HUES64 (cell line): Measurements from ENCODE around the gene HNRNPA1.
"Not testable (repeated sequence)": the region's sequence is repeated elsewhere in the genome, so short reads cannot be mapped to it uniquely, and the experiment has no call there.

Source experiments
- H3K27ac ChIP-seq: 2 replicates; pipeline ENCODE4 v1.7.0; 2013; ENCODE audit warnings: low read depth, low read length, inconsistent platforms
- H3K27me3 ChIP-seq: 2 replicates; pipeline ENCODE4 v1.6.1; 2013; ENCODE audit warnings: mild to moderate bottlenecking, low read length; ENCODE audit not compliant: insufficient read depth
- H3K36me3 ChIP-seq: 2 replicates; pipeline ENCODE4 v1.6.1; 2013; ENCODE audit warnings: mild to moderate bottlenecking, low read length; ENCODE audit not compliant: insufficient read depth
- H3K4me1 ChIP-seq: 2 replicates; pipeline ENCODE4 v1.6.1; 2013; ENCODE audit warnings: mild to moderate bottlenecking, low read length, moderate library complexity; ENCODE audit not compliant: insufficient read depth
- H3K4me3 ChIP-seq: 2 replicates; pipeline ENCODE4 v1.5.1; 2013; ENCODE audit warnings: mild to moderate bottlenecking, low read length, moderate library complexity
- H3K9ac ChIP-seq: 2 replicates; pipeline ENCODE4 v1.6.1; 2013; ENCODE audit warnings: mild to moderate bottlenecking, low read depth, low read length
- H3K9me3 ChIP-seq: 2 replicates; pipeline ENCODE4 v1.6.1; 2013; ENCODE audit warnings: low read depth, low read length; ENCODE audit not compliant: insufficient read depth
- WGBS: fragments of 150-250, 120-280 bp; methylation state at CpG from one replicate; pipeline ENCODE4 v1.1.7; 2013; ENCODE audit warnings: missing lambda C conversion rate; 5-methylcytosine and 5-hydroxymethylcytosine counted together

The HNRNPA1 gene

DNA sequence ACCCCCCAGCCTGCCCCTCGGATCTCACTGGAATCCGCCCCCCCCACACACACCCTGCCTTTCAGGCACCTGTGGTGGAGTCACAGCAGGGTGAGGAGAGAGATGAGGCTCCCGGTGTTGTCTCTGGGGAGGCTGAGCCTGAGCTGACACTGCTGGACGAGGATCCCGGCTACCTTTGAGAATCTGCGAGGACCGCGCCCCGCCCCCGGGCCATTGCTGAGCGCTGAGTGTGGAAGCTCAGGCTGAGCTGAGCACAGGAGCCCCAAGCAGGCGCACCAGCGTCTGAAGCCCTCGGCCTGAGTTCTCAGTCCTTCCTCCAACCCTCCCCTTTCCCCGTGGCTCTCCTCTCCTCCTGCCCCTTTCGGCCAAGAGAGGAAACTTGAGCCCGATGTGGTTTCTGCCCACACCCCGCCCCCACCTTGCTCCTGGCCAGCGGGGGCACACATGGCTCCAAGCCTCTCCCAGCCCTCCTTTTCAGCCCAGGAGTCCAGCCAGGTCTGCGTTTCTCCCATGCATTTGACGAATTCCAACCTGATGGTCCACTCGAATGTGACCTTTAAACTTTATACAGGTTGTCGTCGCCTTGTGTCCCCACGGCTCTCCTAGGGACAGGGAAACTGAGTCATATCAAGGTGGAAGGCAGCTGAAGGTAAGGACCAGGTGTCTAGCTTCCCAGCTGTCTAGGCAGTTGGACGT is 20.4 kb downstream of the HNRNPA1 start, which contains the start of gene NFE2:
NFE2 (minus strand) TSS at position 284 of the 696 bp plus-strand sequence. CDS start 5,767 bp downstream, outside the sequence.
- peaks cover 44% of the 10 kb centered on the region for H3K4me1 ChIP-seq
- H3K4me3 ChIP-seq, result peak within 1 kb of the TSS; percentile 54
- WGBS, result 2% methylated on average over 24 of the region's 26 CpGs
- no peaks in the 10 kb centered on the region for H3K9me3 ChIP-seq
- H3K27ac ChIP-seq, result peak within 1 kb of the TSS; percentile 94
- no peaks in the 10 kb centered on the region; the same call in 1 of the 2 replicates for H3K27me3 ChIP-seq
- H3K9ac ChIP-seq, result peak within 1 kb of the TSS; percentile 76
- no peaks in the 10 kb centered on the region for H3K36me3 ChIP-seq

DNA sequence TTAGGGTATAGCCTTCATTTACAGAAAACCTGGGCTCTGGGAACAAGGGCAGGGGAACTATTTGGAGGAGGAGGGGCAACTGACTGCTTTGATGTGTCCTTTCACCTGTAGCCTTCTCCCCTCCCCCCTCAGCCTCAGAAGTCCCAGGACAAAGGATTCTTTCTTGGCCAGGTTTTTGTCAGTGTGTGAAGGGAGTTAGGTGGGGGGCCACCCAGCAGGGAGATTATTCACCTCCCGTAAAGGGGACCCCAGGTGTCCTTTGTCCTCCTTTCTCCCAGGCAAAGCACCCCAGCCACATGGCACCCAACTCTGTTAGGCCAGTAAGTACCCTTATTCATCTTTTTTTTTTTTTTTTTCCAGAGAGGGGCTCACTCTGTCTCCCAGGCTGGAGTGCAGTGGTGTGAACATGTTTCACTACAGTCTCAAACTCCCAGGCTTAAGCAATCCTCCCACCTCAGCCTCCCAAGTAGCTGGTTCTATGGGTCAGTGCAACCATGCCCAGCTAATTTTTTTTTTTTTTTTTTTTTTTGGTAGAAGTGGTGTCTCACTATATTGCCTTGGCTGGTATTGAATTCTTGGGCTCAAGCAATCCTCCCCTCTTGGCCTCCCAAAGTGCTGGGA is 21.0 kb downstream of the HNRNPA1 start:
- Histone ChIP-seq H3K9ac (peak overlapping the region; percentile 76), H3K9me3 (no peaks in the 10 kb centered on the region), H3K36me3 (no peaks in the 10 kb centered on the region), H3K4me1 (peaks cover 44% of the 10 kb centered on the region), H3K27me3 (no peaks in the 10 kb centered on the region; the same call in 1 of the 2 replicates), H3K27ac (peak overlapping the region; percentile 94), H3K4me3 (peak overlapping the region; percentile 54)
- WGBS, result 10% methylated on average over 1 of the region's 1 CpG

DNA sequence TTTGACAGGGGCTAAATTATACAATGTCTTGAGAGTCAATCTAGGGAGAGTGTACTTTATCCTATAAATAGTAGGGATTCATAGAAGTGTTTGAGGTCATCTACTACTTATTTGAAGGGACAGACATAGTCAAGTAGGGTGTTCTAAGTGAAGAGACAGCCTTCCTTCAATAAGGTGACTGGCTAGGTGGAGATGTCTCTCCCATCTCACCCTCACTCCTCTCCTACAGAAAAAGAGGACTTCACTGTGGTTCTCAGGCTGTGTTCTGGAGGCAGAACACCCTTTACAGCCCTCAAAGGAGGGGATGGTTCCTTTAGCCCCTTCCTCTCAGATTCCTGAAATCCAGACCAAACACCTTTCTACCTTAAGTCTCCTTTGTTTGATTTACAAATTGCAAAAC is 23.1 kb downstream of the HNRNPA1 start:
- no peak overlapping the region for H3K4me3 ChIP-seq
- no peaks in the 10 kb centered on the region for H3K9me3 ChIP-seq
- H3K27me3 ChIP-seq, result no peaks in the 10 kb centered on the region; the same call in 1 of the 2 replicates
- no peak overlapping the region for H3K27ac ChIP-seq
- H3K36me3 ChIP-seq, result no peaks in the 10 kb centered on the region
- peaks cover 44% of the 10 kb centered on the region for H3K4me1 ChIP-seq
- no peak overlapping the region for H3K9ac ChIP-seq

DNA sequence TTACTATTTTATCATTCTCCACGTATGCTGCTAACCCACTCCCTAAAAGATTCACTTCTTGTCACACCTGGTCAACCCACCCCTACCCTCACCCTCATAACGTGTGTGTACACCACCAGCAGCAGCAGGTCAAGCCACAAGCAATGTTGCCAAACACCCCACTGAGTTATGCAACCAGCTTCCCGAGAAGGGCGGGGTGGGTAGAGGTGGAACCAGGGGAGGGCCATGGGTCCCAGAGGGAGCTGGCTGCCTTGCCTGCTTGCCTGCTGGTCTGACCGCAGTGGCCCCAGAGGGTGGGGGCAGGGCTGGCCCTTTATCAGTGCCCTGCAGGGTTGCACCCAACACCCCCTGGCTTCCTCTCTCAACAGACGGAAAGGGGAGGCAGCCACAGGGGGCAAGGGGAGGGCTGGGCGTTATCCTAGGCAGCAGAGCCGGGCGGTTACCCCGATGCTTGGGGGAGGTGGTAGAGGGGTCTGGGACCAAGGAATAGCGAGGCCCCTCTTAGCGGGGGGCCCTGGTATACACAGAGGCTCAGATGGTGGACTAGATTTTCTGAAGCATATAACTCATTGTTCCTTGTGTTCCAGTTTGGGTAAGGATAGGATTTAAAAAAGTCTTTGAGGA is 23.8 kb downstream of the HNRNPA1 start:
- no peak overlapping the region for H3K27ac ChIP-seq
- 30% methylated on average over 12 of the region's 12 CpGs for WGBS
- H3K9ac ChIP-seq, result no peak overlapping the region
- no peaks in the 10 kb centered on the region for H3K9me3 ChIP-seq
- no peaks in the 10 kb centered on the region; the same call in 1 of the 2 replicates for H3K27me3 ChIP-seq
- no peaks in the 10 kb centered on the region for H3K36me3 ChIP-seq
- peaks cover 42% of the 10 kb centered on the region for H3K4me1 ChIP-seq
- H3K4me3 ChIP-seq, result no peak overlapping the region

DNA sequence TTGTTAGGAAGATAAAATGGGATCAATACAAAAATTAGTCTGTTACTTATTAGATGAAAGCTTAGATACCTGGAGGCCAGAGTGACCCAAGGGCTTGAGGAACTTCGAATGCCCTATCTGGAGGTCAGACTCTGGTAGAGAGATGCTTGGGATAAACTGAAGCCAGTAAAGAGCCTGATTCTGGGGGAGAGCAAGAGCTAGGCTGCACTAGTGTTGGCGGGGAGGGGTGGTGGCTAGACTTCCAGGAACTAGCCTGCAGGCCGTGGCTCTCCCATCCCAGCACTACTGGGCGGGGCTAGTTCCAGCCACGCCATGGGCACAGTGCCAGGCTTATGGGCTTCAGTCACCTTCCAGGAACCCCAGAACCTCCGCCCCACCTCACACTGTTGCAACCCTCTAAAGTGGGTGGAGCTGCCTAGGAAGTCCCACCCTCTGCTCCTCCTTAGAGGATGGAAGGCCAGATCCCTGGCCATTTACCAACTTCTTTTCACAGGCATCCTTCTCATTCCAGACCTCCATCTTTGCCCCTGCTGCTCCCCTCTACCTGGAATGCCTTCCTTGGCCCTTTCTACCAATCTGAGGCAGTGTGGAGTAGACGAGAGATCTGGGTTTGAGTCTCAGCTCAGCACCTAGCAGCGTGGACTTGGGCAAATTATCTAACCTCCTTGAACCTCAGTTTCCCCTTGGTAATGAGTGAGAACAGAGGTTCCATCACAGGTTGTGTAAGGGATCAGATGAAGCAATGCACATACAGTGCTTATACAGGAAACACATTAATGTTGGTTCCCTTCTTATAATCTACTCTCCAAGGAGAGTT is 26.6 kb downstream of the HNRNPA1 start:
- Histone ChIP-seq H3K9ac (no peak overlapping the region), H3K4me1 (peaks cover 20% of the 10 kb centered on the region), H3K36me3 (no peaks in the 10 kb centered on the region), H3K27ac (no peak overlapping the region), H3K27me3 (no peaks in the 10 kb centered on the region), H3K4me3 (no peak overlapping the region), H3K9me3 (no peaks in the 10 kb centered on the region)
- 82% methylated on average over 8 of the region's 8 CpGs for WGBS

DNA sequence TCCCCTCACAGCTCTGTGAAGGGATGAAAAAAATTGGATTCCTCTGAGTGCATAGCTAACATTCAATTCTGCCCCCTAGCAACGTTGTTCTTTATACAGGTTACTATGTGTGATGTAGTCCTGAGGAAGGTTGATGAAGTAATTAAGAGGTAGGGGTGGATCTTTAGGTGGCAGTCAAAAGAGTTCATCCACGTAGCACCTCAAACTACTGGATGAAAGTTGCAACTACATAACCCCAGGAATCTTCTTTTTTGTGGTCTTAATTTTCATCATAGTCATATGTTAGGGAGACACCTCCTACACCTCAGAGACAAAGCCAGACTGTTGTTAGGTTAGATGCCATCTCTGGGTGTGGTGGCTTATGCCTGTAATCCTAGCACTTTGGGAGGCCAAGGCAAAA is 30.5 kb downstream of the HNRNPA1 start:
- no peaks in the 10 kb centered on the region for H3K9me3 ChIP-seq
- H3K4me3 ChIP-seq, result no peak overlapping the region
- H3K36me3 ChIP-seq, result no peaks in the 10 kb centered on the region
- no peaks in the 10 kb centered on the region for H3K27me3 ChIP-seq
- H3K9ac ChIP-seq, result no peak overlapping the region
- WGBS, result 94% methylated on average over 2 of the region's 2 CpGs
- H3K27ac ChIP-seq, result no peak overlapping the region
- H3K4me1 ChIP-seq, result no peaks in the 10 kb centered on the region

DNA sequence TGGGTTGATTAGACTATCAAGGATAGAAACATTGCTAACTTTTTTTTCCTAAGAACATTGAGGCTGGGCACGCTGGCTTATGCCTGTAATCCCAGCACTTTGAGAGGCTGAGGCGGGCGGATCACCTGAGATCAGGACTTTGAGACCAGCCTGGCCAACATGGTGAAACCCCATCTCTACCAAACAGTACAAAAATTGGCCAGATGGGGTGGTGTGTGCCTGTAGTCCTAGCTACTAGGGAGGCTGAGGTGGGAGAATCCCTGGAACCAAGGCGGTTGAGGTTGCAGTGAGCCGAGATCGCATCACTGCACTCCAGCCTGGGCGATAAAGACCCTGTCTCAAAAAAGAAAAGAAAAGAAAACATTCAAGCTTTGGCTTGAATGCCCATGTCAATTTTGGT is 31.8 kb downstream of the HNRNPA1 start:
- 96% methylated on average over 7 of the region's 7 CpGs for WGBS
- not testable (repeated sequence) for H3K36me3 ChIP-seq, H3K9ac ChIP-seq, H3K27me3 ChIP-seq, H3K4me1 ChIP-seq, H3K27ac ChIP-seq, H3K4me3 ChIP-seq, H3K9me3 ChIP-seq

DNA sequence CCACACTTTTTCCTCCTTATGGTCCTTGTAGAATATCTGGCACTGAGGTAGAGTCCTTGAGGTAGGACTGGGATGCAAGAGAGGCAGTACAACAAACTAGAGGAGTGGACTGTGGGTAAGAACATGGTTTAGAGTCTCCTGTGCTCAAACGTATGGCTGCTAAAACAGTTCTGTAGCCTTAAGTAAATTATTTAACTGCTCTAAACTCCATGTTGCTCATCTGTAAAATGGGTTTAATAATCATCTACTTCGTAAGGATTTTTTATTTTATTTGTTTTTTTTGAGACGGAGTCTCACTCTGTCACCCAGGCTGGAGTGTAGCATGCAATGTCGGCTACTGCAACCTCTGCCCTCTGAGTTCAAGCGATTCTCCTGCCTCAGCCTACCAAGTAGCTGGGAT is 40.8 kb downstream of the HNRNPA1 start:
- no peak overlapping the region for H3K4me3 ChIP-seq
- H3K9ac ChIP-seq, result no peak overlapping the region
- H3K9me3 ChIP-seq, result no peaks in the 10 kb centered on the region
- H3K27me3 ChIP-seq, result no peaks in the 10 kb centered on the region
- no peak overlapping the region for H3K27ac ChIP-seq
- WGBS, result 93% methylated on average over 5 of the region's 5 CpGs
- H3K36me3 ChIP-seq, result no peaks in the 10 kb centered on the region
- H3K4me1 ChIP-seq, result 0 out of 2 replicates have a peak, but pooled peaks cover 3% of the 10 kb centered on the region

DNA sequence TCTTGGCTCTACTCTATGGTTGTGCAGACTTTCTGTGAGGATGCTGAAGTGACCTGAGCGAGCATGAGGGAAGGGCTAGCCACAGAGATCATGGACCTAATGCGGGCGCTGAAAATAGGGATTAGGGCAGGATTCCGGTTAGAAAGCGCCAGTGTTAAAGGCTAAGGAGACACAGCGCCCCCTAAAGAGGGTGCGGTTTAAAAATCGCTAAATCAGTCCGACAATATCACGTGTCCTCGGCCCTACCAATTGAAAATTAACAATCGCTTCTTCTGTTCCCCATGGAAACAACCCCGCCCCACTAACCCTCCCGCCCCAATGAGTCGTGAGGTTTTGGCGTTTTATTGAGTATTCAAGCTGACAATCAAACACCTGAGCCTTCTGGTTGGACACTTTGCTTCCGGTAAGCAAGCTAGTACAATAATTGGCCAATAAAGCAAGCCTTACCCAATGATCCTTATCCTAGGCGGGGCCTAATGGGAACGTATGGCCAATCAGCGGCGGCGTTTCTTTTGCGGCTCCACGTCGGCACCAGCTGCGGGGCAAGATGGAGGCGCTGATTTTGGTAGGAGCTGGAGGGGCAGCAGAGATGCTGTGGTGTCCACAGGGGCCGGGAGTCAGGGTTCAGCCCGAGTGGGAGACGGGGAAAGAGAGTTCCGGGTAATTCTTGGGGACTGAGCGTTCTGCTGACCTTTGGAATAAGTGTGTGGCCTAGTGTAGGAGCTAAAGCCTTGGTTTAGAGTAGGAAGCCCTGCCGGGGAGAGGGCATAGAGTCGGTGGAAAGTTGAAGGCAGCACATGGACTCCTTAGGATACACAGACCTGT is 44.3 kb downstream of the HNRNPA1 start, which contains the start of gene COPZ1:
COPZ1 (plus strand) TSS at position 515 of the 825 bp plus-strand sequence; CDS start at position 548, 33 bp downstream.
- no peaks in the 10 kb centered on the region for H3K27me3 ChIP-seq
- H3K4me3 ChIP-seq, result peak within 1 kb of the TSS; percentile 96
- H3K9me3 ChIP-seq, result no peaks in the 10 kb centered on the region
- 1% methylated on average over 34 of the region's 34 CpGs for WGBS
- no peaks in the 10 kb centered on the region for H3K36me3 ChIP-seq
- H3K27ac ChIP-seq, result peak within 1 kb of the TSS; percentile 81
- H3K9ac ChIP-seq, result peak within 1 kb of the TSS; percentile 96
- peaks cover 14% of the 10 kb centered on the region for H3K4me1 ChIP-seq

DNA sequence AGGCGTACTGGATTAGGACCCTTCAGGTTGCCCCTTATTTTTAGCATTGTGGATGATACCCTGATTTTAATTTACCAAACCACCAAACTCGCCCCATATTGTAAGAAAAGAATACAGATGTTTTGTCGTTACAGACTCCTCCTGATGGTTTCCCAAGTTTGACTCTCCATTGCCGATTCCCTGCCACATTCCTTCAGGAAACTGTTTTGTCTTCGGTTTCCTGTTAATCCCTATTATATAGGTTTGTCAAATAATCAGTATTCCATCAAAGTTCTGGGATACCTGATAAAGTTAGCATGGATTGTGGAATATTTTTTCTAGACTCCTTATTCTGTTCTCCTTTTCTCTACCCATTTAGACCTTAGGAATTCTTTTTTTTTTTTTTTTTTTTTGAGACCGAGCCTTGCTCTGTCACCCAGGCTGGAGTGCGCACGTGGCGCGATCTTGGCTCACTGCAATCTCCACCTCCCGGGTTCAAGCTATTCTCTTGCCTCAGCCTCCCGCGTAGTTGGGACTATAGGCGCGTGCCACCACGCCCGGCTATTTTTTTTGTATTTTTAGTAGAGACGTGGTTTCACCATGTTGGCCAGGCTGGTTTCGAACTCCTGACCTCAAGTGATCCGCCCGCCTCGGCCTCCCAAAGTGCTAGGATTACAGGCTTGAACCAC is 45.0 kb downstream of the HNRNPA1 start:
- not testable (repeated sequence) for H3K9me3 ChIP-seq, H3K27me3 ChIP-seq, H3K36me3 ChIP-seq
- WGBS, result 73% methylated on average over 21 of the region's 22 CpGs
- peak overlapping the region; percentile 81 for H3K27ac ChIP-seq
- H3K4me1 ChIP-seq, result peaks cover 19% of the 10 kb centered on the region
- H3K9ac ChIP-seq, result peak overlapping the region; percentile 96
- peak overlapping the region; percentile 96 for H3K4me3 ChIP-seq
